ENCODE measurements around the gene RNF220.

GRCh38 chr1:44508397-44508745 is 103.3 kb downstream of the RNF220 start:
- TF ChIP-seq CTCF (conservative IDR thresholded peaks at IDR 0.05; ENCODE audit: low read depth, low read length) (no peak), POLR2A (IDR thresholded peaks at IDR 0.05; ENCODE audit: low read depth, low read length) (no peak), RAD21 (IDR thresholded peaks at IDR 0.05; ENCODE audit: low read length) (no peak)
